ENCODE measurements around the gene LAMTOR4.

GRCh38 chr7:100170101-100170897 is 21.6 kb downstream of the LAMTOR4 start:
- TF ChIP-seq EZH2phosphoT487 (IDR thresholded peaks at IDR 0.05; ENCODE audit: insufficient read depth, low read depth) (no peak), EZH2 (IDR thresholded peaks at IDR 0.05; ENCODE audit: insufficient read depth, poor library complexity, severe bottlenecking) (no peak)
